Ovary (tissue), 3 donors: ENCODE results near the gene LEFTY2.

Experiments
- EP300 ChIP-seq: sonication (generic); formaldehyde crosslinking; IDR thresholded peaks from one replicate; pipeline ENCODE4 v1.6.1; 2017; ENCODE audit warnings: antibody characterized with exemption
- POLR2A ChIP-seq: fragments of 450-650 bp; IDR thresholded peaks from one replicate; pipeline ENCODE4 v1.6.1; 2017; ENCODE audit warnings: antibody characterized with exemption, mild to moderate bottlenecking, moderate library complexity
- TF ChIP-seq, protein P1 (sequence below), 3 donors: fragments of 450-650 bp in 2 of 3; fragments of 200-600 bp in 1 of 3; IDR thresholded peaks; one replicate each; pipeline versions ENCODE4 v1.5.1 to v1.8.0; 2016 to 2022; ENCODE audit warnings: antibody characterized with exemption in 3 of 3, mild to moderate bottlenecking in 1 of 3
- donor health status: DM: no; HTN: no; CAD: no.

DNA sequence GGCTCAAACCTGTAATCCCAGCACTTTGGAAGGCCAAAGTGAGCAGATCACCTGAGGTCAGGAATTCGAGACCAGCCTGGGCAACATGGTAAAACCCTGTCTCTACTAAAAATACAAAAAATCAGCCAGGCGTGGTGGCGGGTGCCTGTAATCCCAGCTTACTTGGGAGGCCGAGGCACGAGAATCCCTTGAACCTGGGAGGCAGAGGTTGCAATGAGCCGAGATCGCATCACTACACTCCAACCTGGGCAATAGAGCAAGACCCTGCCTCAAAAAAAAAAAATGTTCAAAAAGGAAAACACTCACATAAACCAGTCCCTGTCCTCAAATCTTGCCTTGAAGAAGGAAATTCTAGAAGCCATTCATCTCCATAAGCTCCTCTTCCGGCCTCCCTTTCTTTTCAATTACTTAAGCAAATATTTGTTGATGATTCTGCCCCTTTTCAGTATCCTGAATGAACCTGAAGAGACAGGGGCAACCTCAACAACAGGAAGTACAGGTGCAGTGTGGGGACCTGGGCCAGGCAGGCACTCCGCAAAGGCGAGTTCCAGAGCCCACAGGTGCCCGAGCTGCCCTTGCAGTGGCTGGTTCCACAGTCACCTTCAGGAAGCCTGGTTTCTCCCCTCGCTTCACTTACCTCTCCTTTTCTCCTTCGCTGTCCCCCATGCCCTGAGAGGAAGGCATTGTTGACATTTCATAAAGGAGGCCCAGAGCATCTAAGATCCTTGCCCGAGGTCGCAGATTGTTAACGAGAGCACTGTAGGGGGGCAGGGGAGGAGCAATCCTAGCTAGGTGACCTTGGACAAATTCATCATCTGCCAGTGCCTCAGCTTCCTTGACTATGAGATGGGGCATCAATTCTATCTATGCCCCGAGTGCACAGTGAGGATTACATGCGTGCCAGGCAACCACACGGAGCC is 43.2 kb downstream of the LEFTY2 start:
- TF ChIP-seq POLR2A (no peak), EP300 (no peak)
- TF ChIP-seq, protein P1, sequence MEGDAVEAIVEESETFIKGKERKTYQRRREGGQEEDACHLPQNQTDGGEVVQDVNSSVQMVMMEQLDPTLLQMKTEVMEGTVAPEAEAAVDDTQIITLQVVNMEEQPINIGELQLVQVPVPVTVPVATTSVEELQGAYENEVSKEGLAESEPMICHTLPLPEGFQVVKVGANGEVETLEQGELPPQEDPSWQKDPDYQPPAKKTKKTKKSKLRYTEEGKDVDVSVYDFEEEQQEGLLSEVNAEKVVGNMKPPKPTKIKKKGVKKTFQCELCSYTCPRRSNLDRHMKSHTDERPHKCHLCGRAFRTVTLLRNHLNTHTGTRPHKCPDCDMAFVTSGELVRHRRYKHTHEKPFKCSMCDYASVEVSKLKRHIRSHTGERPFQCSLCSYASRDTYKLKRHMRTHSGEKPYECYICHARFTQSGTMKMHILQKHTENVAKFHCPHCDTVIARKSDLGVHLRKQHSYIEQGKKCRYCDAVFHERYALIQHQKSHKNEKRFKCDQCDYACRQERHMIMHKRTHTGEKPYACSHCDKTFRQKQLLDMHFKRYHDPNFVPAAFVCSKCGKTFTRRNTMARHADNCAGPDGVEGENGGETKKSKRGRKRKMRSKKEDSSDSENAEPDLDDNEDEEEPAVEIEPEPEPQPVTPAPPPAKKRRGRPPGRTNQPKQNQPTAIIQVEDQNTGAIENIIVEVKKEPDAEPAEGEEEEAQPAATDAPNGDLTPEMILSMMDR (IDR thresholded peaks at IDR 0.05), result no peak
